OCI-LY3 (cell line): Measurements from ENCODE around the gene PRSS56.

ENCODE experiments used
- H2AFZ ChIP-seq: fragments of 200-600, 300-600 bp; shearing (Covaris generic); 2 replicates; pipeline ENCODE4 v1.6.0; 2014; ENCODE audit warnings: antibody characterized with exemption, low read depth, low read length
- H3K27ac ChIP-seq: fragments of 200-600, 300-600 bp; sonication (generic); 2 replicates; pipeline ENCODE4 v1.5.1; 2014; ENCODE audit warnings: mild to moderate bottlenecking, low read length, moderate library complexity, mixed read lengths
- H3K27me3 ChIP-seq: fragments of 200-600, 300-600 bp; sonication (generic); 2 replicates; pipeline ENCODE4 v1.6.1; 2014; ENCODE audit warnings: low read depth, low read length, mixed read lengths
- H3K36me3 ChIP-seq: fragments of 200-600, 300-600 bp; sonication (generic); replicated peaks from 2 replicates; pipeline ENCODE3; 2014; ENCODE audit warnings: low read depth, low read length, mixed read lengths
- H3K4me1 ChIP-seq: fragments of 300-600, 200-600 bp; sonication (generic); 2 replicates; pipeline ENCODE4 v1.6.1; 2014; ENCODE audit warnings: low read length, mixed read lengths
- H3K4me2 ChIP-seq: fragments of 200-600, 300-600 bp; sonication (generic); 2 replicates; pipeline ENCODE4 v1.6.1; 2014; ENCODE audit warnings: low read length, mixed read lengths
- H3K4me3 ChIP-seq: fragments of 300-600, 200-600 bp; sonication (generic); 2 replicates; pipeline ENCODE4 v1.5.1; 2014; ENCODE audit warnings: antibody characterized with exemption, mild to moderate bottlenecking, low read length, moderate library complexity
- H3K79me2 ChIP-seq: fragments of 300-600, 200-600 bp; shearing (Covaris generic); 2 replicates; pipeline ENCODE4 v1.6.1; 2014; ENCODE audit warnings: mild to moderate bottlenecking, low read length, mixed read lengths
- H3K9ac ChIP-seq: fragments of 300-600, 200-600 bp; shearing (Covaris generic); 2 replicates; pipeline ENCODE4 v1.6.0; 2014; ENCODE audit warnings: mild to moderate bottlenecking, low read length, moderate library complexity
- H3K9me3 ChIP-seq: fragments of 200-600, 300-600 bp; shearing (Covaris generic); 2 replicates; pipeline ENCODE4 v1.6.1; 2014; ENCODE audit warnings: low read length, mixed read lengths; ENCODE audit not compliant: insufficient read depth
- H4K20me1 ChIP-seq: fragments of 200-600, 300-600 bp; sonication (generic); 2 replicates; pipeline ENCODE4 v1.6.1; 2016; ENCODE audit warnings: low read length, mixed read lengths; ENCODE audit not compliant: insufficient read depth
- EZH2phosphoT487 ChIP-seq: fragments of 200-600 bp; shearing (Covaris generic); IDR thresholded peaks from 2 replicates; pipeline ENCODE4 v1.6.1; 2018; ENCODE audit warnings: antibody characterized with exemption, mixed run types, low read depth
- TF ChIP-seq, protein P1 (sequence below): fragments of 200-600, 300-600 bp; sonication (generic); IDR thresholded peaks from 2 replicates; pipeline ENCODE4 v1.5.1; 2014; ENCODE audit warnings: antibody characterized with exemption, low read length, low read depth

Gene PRSS56

DNA sequence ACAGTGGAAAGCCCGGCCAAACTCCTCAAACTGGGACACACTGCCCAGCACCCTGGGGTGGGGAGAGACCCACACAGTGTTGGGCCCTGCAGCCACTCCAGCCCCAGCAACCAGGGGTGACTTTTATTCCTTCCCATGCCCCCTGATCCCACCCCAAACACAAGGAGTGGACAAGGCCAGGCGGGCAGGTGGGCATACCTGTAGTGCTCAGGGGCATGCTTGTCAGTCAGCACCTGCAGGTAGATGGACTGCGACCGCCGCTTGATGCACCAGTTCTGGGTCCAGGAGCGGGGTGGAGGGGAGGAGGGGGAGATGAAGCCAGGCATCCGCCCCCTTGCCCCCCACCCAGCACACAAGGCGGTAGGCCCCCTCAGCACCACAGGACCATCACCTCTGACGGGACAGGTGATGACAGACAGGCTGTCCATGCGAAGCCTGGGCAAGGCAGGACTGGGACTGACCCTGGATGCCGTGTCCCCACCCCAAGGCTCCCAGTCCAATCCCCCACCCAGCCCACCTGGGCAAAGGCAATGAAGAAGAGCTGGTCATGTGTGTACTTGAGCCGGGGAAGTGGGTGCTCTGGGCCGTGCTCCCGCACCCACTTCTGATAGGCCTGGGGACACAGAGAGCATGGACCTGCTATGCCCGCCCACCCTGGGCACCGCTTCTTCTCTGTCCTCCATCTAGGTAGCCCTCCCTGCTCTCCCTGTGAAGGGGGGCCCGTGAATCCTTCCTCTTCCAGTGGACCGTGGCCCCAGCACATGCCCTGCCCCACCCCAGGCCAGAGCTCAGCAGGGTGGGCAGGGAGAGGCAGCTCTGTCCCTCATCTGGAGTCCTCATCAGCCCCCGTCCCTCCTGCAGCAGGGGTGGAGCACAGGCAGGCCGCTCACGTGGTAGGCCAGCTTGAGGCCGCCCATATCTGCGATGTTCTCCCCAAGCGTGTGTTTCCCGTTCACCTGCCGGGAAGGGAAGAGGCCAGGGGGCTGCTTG is 39.7 kb upstream of the PRSS56 start:
- TF ChIP-seq, protein P1, sequence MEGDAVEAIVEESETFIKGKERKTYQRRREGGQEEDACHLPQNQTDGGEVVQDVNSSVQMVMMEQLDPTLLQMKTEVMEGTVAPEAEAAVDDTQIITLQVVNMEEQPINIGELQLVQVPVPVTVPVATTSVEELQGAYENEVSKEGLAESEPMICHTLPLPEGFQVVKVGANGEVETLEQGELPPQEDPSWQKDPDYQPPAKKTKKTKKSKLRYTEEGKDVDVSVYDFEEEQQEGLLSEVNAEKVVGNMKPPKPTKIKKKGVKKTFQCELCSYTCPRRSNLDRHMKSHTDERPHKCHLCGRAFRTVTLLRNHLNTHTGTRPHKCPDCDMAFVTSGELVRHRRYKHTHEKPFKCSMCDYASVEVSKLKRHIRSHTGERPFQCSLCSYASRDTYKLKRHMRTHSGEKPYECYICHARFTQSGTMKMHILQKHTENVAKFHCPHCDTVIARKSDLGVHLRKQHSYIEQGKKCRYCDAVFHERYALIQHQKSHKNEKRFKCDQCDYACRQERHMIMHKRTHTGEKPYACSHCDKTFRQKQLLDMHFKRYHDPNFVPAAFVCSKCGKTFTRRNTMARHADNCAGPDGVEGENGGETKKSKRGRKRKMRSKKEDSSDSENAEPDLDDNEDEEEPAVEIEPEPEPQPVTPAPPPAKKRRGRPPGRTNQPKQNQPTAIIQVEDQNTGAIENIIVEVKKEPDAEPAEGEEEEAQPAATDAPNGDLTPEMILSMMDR: no peak
- TF ChIP-seq EZH2phosphoT487: no peak
- H3K4me1 ChIP-seq: no peaks in the 10 kb centered on the region
- H3K4me2 ChIP-seq: no peak overlapping the region
- H3K4me3 ChIP-seq: no peak overlapping the region
- H2AFZ ChIP-seq: no peak overlapping the region
- no peaks in the 10 kb centered on the region for H3K27me3 ChIP-seq
- no peak overlapping the region for H3K9ac ChIP-seq
- no peaks in the 10 kb centered on the region for H4K20me1 ChIP-seq
- no peaks in the 10 kb centered on the region for H3K36me3 ChIP-seq
- no peak overlapping the region for H3K27ac ChIP-seq
- H3K79me2 ChIP-seq: no peaks in the 10 kb centered on the region
- no peaks in the 10 kb centered on the region for H3K9me3 ChIP-seq

DNA sequence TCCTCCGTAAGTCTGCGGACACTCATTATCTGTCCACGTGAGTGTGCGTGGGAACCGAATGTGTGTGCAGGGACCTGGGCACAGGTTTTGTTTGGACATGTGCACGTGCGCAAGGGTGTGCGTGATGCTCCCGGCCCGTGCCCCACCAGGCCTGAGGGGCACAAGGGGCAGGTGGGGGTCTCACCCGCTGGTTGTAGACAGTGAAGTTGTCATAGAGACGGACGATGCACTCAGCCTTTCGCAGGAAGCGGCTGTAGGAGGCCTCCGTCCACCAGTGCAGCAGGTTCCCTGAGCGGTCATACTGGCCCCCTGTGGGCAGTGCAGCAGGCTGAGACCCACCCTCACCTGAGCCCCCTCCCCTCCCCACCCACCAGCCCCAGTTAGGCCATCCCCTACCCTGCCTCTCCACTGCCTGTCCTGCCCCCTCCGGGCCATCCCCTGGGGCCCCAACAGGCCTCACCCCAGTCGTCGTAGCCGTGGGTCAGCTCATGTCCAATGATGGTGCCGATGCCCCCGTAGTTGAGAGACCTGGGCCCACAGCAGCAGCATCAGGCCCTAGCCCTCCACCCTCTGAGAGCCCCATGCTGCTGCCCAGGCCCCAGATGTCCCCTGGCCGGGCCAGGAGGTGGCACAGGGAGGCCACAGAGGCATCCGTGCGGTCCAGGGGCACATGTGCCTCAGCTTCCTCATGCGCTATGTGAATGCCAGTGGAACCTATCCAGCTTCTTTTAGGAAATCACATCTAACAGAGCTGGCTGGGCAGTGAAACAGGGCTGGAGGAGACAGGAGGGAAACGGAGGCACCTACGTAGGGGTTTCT is 38.7 kb upstream of the PRSS56 start:
- H3K9me3 ChIP-seq: no peaks in the 10 kb centered on the region
- H4K20me1 ChIP-seq: no peaks in the 10 kb centered on the region
- no peak overlapping the region for H3K9ac ChIP-seq
- no peak for TF ChIP-seq EZH2phosphoT487
- TF ChIP-seq, protein P1: no peak
- H3K4me1 ChIP-seq: no peaks in the 10 kb centered on the region
- H3K36me3 ChIP-seq: no peaks in the 10 kb centered on the region
- no peaks in the 10 kb centered on the region for H3K27me3 ChIP-seq
- H3K79me2 ChIP-seq: no peaks in the 10 kb centered on the region
- H2AFZ ChIP-seq: no peak overlapping the region
- no peak overlapping the region for H3K4me2 ChIP-seq
- no peak overlapping the region for H3K27ac ChIP-seq
- no peak overlapping the region for H3K4me3 ChIP-seq

DNA sequence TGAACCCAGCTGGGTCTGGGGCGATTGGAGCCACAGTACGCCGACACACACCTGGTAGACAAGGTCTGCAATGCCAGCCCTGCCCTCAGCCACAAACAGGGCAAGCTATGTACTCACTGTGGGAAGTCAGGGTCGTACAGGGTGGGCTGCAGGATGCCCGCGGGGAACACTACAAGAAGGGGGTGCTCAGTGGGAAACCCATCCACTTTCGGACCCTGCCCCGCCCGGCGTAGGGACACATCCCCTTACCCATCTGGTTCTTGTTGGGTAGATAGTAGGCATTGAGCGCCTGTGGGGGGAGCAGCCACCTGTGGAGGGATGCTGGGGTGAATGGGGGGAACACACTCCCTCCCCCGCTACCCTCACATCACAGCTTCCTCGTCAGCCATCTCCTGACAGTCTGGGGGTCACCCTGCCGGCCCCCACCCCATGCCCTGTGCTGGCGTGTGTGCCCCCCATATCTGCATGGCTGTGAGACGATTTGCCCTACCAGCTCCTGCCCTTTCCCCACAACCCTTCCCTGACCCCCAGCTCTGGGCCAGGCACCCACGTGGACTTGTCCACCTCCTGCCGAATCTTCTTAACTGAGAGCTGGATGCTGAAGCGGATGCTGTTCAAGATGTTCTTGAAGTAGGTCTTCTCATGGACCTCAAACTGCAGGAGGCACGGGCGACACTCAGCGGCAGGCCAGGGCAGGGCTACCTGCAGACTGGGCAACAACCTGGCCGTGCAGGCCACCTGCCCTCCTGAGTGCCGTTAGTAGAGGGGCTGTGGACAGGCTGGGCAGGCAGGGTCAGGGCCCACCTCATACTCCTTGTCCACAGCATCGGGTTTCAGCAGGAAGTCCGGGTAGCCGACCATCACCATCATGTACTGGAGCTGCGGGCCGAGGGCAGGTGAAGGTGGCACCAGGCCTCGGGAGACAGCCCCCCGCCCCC is 37.6 kb upstream of the PRSS56 start:
- Histone ChIP-seq H3K9ac (no peak overlapping the region), H3K27me3 (no peaks in the 10 kb centered on the region), H2AFZ (no peak overlapping the region), H3K4me3 (no peak overlapping the region), H4K20me1 (no peaks in the 10 kb centered on the region), H3K4me1 (no peaks in the 10 kb centered on the region), H3K36me3 (no peaks in the 10 kb centered on the region), H3K79me2 (no peaks in the 10 kb centered on the region), H3K4me2 (no peak overlapping the region), H3K9me3 (no peaks in the 10 kb centered on the region), H3K27ac (no peak overlapping the region)
- no peak for TF ChIP-seq EZH2phosphoT487
- TF ChIP-seq, protein P1: no peak
